T-helper 2 cell treated with Interferon-gamma antibody and Interleukin-4, amounts not matched to agents 100 ng/mL and 5 ng/mL, for 36 hours (primary cell): Measurements from ENCODE around the gene GABARAPL1. TPM values are rescaled to one million over a fixed set of nuclear protein-coding genes. Genes with fewer than 3 reads are reported as not detected.
"Not testable (repeated sequence)": the region's sequence is repeated elsewhere in the genome, so short reads cannot be mapped to it uniquely, and the experiment has no call there.

Experiments
- intact Hi-C: fragments of 100-400 bp; cut with micrococcal nuclease; formaldehyde crosslinking; loops from one replicate; pipeline ENCODE4 v1.15.1; 2023
- total RNA-seq: library from RNA; stranded (reverse); gene quantifications from 2 replicates; pipeline ENCODE4 v1.2.3, GENCODE V29; 2022

GABARAPL1 gene
- total RNA-seq, 1 donor from 2014 or later: 7.0 TPM

DNA sequence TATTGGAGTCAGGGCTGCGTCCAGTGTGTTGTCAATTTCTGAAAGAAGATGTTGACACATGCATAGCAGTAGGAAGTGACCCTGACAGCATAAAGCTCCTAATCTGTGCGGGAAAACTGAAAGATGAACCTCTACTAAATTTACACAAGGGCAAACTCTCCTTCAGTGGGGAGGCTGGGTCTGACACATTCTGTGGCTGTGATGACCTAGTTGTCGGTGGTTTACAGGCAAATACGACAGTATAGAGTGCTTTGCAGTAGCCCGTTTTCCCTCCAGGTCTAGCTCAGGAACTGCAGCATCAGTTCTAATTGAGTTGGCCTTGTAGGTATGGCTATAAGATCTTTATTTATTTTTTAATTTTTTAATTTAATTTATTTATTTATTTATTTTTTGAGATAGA, 14.8 kb upstream of the GABARAPL1 start:
- intact Hi-C loops: no loop called here

DNA sequence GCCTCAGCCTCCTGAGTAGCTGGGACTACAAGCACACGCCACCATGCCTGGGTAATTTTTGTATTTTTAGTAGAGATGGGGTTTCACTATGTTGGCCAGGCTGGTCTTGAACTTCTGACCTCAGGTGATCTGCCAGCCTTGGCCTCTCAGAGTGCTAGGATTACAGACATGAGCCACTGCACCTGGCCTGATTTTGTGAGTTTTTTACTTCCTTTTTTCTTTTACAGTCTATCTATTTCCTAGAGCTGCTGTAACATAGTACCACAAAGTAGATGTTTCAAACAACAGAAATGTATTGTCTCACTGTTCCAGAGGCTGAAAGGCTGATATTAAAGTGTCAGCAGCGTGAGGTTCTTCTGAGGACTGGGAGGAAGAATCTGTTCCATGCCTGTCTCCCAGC, 8.2 kb upstream of the GABARAPL1 start:
- intact Hi-C loops: not testable (repeated sequence)

DNA sequence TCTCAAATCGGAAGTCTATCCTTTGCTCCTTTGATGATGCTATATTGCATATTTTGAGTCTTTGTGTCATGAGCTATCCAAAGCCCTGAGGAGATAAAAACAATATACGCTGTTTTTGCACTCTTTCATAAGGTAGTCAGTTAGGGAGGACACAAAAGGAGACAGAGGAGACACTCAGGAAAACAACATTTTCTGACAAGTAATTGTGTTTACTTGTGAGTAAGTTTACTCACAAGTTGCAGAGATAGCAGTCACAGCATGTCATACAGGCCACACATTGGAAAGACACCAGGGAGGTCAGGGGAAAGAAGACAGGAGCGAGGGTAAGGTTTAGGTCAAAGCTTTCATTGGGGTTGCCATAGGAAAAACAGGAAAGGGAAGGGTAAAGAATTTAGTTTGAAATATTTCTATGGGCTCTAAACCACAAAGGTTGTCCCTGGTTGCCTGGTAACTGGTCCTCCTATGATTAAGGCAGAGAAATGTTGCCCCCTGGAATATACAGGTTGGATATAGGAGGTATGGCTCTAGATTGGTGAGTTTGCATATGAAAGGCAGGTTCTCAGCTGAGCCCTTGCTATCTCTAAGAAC, 7.4 kb upstream of the GABARAPL1 start:
- intact Hi-C loops: no loop called here

DNA sequence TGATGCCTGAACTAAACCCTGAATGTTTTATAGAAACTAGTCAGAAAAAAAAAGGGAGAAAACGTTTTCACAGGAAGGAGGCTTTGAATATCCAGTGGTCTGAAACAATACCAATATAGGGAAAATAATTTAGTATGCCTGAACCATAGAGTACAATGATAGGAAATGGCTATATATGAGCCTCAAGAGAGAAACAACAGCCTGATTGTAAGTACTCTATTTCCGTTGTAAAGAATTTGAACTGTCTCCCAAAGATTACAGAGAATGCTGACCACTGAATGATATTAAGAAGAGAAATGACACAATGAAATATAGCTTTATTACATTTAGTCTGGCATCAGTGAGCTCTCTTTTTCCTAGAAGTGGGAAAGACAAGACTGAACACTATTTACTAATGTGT, 5.5 kb upstream of the GABARAPL1 start:
- intact Hi-C loops: no loop called here

DNA sequence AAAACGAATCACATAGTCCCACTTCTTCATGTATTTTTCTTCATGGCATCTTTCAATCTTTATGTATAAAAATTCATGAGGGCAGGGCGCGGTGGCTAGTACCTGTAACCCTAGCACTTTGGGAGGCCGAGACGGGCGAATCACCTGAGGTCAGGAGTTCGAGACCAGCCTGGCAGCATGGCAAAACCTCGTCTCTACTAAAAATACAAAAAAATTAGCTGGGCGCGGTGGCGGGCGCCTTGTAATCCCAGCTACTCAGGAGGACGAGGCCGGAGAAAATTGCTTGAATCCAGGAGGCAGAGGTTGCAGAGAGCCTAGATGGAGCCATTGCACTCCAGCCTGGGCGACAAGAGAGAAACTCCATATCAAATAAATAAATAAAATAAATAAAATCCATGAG, 2.5 kb upstream of the GABARAPL1 start:
- intact Hi-C loops: loop anchor here (5.0 to 10.0 kb wide), 5 partner anchors 152 to 962 kb away; partner anchors contain the start of genes CLEC2B and SMIM10L1

DNA sequence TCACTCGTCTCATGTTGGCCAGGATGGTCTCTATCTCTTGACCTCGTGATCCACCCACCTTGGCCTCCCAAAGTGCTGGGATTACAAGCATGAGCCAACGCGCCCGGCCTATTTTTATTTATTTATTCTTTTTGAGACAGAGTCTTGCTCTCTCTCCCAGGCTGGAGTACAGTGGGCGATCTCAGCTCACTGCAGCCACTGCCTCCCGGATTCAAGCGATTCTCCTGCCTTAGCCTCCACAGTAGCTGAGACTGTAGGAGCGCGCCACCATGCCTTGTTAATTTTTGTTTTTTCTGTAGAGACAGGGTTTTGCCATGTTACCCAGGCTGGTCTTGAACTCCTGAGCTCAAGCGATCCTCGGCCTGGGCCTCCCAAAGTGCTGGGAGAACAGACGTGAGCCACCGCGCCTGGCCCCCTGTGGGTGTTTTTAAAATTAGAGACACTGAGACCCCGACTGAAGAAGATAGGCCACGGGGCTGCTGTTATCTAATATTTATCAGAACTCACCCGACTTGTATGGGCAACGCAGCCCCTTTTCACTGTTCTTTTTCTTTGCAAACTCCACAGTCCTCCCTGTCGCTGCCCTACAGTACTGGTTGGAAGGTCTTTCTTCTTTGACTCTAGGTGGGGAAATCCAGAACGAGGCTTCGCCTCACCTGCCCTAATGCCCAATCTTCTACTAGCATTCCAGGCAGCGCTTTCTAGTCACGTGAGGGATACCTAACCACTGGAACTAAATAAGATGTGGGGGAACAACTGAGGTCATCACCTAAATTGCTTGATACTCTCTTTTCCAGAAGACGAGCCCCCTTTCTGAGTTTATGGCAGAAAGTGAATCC, 1.4 kb upstream of the GABARAPL1 start:
- intact Hi-C loops: loop anchor here (5.0 to 10.0 kb wide), 5 partner anchors 151 to 961 kb away; partner anchors contain the start of genes CLEC2B and SMIM10L1

DNA sequence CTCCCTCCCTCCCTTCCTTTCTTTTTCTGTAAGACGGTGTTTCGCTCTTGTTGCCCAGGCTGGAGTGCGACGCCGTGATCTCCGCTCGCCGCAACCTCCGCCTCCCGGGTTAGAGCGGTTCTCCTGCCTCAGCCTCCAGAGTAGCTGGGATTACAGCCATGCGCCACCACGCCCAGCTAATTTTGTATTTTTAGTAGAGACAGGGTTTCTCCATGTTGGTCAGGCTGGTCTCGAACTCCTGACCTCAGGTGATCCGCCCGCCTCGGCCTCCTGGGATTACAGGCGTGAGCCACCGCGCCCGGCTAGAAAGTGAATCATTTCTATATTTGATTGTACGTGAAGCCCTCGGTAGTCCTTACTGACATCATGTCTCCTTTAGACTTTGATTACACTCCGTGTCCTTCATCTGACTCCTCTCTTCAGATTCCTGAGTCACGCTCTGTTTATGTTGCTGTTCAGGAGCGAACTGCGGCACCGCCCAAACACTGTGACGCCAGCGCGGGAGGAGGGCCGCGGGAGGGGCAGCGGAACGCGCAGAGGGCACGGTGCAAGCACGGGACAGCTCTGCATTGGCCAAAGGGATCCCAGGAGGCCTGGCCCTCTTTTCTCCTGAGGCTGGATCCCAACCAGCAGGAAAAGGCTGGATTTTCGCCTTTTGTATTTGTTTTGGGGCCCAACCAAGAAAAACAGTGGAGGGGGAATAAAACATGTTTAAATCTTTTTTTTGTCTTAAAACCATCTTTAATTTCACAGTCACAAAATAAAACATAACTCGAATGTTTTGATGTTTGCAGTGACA, 538 bp upstream of the GABARAPL1 start:
- intact Hi-C loops: loop anchor here (2.0 to 10.0 kb wide), 7 partner anchors 150 to 960 kb away; partner anchors contain the start of genes CLEC2B, MAGOHB, SMIM10L1 and YBX3

DNA sequence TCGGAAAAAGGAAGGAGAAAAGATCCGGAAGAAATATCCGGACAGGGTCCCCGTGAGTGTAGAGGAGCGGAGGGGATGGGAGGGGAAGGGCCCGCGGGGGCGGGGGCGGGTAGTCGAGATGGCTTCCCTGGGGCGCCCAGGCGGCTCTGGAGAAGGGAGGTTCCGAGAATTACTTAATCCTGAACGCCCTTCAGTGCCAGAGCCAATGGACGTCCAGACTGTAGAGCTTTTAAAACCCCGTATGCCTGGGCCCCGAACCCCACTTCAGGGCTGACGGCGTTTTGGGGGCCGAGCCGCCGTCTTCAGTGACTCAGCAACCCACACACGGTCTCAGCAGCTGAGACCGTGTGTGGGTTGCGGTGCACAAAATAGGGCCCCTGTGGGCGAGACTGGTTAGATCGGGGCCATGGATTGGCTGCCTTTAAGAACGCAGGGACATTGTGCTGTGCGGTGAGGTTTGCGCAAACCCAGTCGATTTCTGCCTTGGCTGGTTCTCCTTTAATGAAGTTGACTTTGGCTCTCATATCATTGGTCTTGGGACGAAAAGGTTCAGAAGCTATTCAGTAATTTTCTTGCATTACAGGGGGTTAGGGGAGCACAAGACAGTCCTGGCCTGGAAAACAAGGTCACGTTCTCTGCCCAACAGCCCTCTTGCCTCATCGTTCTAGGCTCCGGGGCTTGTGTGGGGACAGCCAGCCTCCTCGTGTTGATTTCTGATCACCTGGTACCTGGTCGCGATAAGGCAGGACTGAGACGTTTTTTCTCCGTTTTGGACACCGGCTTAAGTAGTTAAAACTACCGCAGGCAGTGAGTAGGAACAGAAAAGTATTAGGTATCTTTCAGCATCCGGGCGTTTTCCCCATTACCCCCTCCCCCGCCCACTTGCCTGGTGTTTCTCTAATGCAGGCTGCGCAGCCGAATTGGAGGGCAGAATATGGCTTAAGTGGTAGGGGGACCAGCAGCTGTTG, 775 bp downstream of the GABARAPL1 start:
- intact Hi-C loops: loop anchor here (2.0 to 10.0 kb wide), 7 partner anchors 149 to 959 kb away; partner anchors contain the start of genes CLEC2B, MAGOHB, SMIM10L1 and YBX3

DNA sequence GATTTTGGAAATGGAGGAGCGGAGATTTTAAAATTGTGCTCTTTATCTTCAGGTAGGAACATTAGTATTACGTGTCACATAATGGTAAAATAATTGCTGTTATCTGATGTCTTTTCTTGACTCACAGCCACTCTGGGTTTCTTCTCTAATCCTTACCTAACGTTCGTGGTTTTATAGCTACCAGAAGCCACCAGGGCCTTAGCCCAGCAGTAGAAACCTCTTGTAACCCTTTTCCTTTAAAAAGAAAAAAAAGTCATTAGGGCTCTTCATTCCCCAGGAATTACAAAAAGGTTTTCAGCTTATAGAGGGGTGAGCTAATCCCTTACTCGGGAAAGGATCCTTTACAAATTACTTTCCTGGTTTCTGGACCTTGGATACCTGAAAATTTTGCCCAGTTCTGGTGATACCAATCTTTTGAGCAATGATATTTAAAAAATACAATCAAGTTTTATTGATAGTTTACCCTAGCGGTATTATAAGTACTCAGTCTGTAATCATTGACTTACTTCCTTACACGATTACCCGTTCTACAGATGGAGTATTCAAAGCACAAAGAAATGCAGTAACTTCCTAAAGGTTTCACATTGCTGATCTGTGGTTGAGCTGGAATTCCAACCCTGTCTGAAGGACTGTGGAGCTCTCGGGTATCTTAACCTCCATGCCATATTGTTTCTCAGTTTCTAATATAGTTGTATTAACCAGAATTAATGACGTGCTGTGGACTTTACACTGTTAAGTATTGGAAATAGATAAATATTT, 1.6 kb downstream of the GABARAPL1 start:
- intact Hi-C loops: loop anchor here (5.0 to 10.0 kb wide), 5 partner anchors 148 to 958 kb away; partner anchors contain the start of genes CLEC2B and SMIM10L1

DNA sequence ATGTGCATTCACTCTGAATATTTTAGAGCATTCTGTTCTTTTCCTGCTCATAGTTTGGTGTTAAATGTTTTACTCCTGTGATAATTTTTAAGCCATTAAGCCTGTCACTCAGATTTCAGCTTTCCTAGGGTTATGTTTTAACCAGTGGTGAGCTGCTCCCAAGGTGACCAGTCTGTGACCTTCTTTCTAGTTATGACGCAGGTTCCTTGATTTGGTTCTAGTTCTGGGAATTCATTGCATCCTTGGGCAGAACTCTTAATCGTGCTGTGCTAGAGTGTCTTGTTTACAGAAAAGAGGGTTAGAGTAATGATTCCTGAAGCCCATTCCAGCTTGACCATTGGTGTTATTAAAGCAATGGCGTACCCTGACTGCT, 2.2 kb downstream of the GABARAPL1 start:
- intact Hi-C loops: loop anchor here (5.0 to 10.0 kb wide), 5 partner anchors 147 to 957 kb away; partner anchors contain the start of genes CLEC2B and SMIM10L1

DNA sequence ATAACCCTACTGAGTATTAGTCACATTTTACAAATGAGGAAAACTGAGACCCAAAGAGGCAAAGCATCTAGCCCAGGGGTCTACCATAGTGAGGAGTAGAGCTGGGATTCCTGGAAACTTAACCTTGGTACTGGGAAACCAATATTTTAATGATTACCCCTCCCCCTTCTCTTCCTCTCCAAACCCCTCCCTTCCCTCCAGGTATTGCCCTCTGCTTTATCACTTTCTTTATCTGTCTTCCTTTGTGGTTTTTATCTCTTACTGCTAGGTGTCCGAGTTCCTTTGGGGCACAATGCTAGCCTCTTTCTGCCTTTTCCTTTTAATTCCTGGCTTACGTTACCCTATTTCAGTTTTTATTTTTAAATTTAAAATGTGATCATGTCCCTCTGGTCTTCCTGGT, 2.8 kb downstream of the GABARAPL1 start:
- intact Hi-C loops: loop anchor here (10.0 kb wide), 2 partner anchors 271 to 421 kb away; no protein-coding TSS in a partner anchor

DNA sequence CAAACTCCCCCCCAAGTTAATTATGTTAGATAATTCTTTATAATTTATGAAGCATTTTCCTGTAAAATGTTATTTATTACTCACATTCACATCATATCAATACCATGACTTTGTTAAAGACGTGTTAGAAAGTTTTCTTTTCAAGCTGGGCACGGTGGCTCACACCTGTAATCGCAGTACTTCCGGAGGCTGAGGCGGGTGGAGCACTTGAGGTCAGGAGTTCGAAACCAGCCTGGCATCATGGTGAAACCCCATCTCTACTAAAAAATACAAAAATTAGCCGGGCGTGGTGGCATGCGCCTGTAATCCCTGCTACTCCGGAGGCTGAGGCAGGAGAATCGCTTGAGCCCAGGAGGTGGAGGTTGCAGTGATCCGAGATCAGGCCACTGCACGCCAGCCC, 3.3 kb downstream of the GABARAPL1 start:
- intact Hi-C loops: loop anchor here (10.0 kb wide), 2 partner anchors 271 to 421 kb away; no protein-coding TSS in a partner anchor

DNA sequence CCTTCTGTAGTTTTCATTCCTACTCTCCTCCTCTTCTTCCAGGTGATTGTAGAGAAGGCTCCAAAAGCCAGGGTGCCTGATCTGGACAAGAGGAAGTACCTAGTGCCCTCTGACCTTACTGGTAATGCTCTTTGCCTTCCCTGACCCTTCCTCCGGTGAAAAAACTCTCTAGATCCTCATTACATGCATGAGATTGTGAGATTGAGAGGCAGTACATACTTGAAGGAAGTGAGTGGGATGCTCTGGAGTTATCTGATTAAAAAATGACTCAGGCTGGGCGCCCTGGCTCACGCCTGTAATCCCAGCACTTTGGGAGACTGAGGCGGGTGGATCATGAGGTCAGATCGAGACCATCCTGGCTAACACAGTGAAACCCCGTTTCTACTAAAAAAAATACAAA, 5.3 kb downstream of the GABARAPL1 start:
- intact Hi-C loops: loop anchor here (10.0 kb wide), 2 partner anchors 273 to 423 kb away; no protein-coding TSS in a partner anchor

DNA sequence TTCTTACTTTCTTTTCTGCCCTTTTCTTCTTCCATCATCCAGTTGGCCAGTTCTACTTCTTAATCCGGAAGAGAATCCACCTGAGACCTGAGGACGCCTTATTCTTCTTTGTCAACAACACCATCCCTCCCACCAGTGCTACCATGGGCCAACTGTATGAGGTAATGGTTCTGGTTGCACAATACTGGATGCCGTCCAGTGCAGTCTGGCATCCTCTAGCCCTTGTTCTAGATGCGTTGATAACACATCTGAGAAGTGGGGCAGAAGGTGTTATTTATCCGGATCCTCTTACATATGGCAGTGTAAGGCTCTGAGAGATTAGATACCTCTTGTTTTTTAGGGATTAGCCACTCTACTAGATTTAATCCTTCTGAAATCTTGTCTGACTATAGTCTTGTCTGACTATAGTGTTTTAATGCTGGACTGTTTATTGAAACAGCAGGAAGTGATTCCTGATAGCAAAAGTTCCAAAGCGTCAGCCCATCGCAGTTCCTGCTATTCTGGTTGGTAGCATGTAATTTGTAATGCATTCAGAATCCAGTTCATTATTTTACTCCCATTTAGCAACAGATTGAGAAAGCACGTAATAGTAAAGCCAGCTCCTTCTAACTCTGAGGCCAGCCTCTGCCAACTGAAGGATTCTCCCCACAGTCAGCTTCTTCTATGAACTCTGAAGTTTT, 7.9 kb downstream of the GABARAPL1 start:
- intact Hi-C loops: no loop called here

DNA sequence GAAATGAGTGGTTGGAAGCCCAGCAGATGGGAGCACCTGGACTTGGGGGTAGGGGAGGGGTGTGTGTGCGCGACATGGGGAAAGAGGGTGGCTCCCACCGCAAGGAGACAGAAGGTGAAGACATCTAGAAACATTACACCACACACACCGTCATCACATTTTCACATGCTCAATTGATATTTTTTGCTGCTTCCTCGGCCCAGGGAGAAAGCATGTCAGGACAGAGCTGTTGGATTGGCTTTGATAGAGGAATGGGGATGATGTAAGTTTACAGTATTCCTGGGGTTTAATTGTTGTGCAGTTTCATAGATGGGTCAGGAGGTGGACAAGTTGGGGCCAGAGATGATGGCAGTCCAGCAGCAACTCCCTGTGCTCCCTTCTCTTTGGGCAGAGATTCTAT, 9.2 kb downstream of the GABARAPL1 start:
- intact Hi-C loops: no loop called here

DNA sequence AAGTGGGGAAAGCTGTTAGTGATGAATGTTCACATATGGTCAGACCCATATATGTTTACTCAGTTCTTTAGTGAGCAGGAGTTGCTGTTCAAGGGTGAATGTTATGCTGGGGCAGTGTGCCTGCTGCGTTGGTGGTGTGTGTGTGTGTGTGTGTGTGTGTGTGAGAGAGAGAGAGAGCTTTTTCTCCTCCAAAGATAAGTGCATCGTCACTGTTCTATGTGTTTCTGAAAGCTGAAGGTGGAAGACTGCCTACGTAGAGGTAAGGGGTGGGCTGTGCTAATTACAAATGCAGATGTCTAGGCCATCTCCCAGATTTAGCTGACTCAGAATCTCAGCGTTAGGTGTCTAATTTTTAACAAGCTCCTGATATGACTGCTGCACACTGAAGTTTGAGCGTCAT, 10.5 kb downstream of the GABARAPL1 start:
- intact Hi-C loops: no loop called here

DNA sequence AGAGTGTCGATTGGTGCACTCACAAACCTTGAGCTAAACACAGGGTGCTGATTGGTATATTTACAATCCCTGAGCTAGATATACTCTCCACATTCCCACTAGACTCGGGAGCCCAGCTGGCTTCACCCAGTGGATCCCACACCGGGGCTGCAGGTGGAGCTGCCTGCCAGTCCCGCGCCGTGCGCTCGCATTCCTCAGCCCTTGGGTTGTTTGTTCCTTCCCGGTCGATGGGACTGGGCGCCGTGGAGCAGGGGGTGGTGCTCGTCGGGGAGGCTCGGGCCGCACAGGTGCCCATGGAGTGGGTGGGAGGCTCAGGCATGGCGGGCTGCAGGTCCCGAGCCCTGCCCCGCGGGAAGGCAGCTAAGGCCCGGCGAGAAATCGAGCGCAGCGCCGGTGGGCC, 12.7 kb downstream of the GABARAPL1 start:
- intact Hi-C loops: not testable (repeated sequence)

DNA sequence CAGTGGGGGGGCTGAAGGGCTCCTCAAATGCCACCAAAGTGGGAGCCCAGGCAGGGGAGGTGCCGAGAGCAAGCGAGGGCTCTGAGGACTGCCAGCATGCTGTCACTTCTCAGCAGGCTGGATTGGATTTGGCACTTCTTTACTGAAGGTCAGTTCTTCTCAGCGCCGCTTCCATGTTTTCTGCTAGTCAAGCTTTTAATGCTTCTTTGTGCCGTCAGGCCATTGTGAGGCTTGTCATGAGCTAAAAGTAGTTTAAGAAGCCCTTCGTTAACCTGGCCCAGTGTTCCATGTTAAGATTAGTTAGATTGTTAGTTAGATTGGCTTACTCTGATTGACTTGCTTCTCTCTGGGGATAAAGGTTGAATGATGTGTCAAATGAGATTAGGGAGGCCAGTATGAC, 13.4 kb downstream of the GABARAPL1 start:
- intact Hi-C loops: no loop called here

DNA sequence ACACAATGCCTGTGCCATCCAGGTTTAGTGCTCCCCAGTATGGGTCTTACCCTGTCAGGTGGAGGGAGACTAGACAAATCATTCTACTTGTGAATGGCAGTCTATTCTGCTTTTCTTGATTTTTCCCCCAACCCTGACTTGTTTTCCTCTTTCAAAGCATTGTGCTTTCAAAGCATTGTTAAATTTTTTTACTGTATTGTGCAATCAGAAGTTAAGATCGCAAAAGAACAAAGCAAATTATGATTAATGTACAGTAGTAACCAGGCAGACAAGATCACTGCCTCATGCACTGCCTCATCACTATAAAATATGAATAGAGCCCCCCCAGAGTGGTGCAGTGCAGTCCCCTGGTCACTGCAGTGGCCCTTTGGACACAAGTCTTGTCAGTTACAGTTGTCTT, 14.1 kb downstream of the GABARAPL1 start:
- intact Hi-C loops: no loop called here
